HEK293 (cell line): ENCODE data around the gene SLC6A3.

ENCODE experiments used
- CTCF ChIP-seq: fragments of 450-650 bp; formaldehyde crosslinking; IDR thresholded peaks from 2 replicates; pipeline ENCODE4 v1.5.1; 2016; ENCODE audit warnings: missing biosample characterization, missing genetic modification characterization
- HOXA7 ChIP-seq: sonication (generic); formaldehyde crosslinking; IDR thresholded peaks from 2 replicates; pipeline ENCODE4 v1.8.1; 2022; ENCODE audit warnings: missing genetic modification reagents, borderline replicate concordance
- SP2 ChIP-seq: fragments of 450-650 bp; formaldehyde crosslinking; IDR thresholded peaks from 2 replicates; pipeline ENCODE4 v1.5.1; 2016; ENCODE audit warnings: missing biosample characterization, missing genetic modification characterization
- TCF7L2 ChIP-seq: IDR thresholded peaks from 2 replicates; pipeline ENCODE4 v1.6.1; 2011; ENCODE audit warnings: low read depth, mild to moderate bottlenecking, inconsistent platforms, low read length, moderate library complexity, borderline replicate concordance
- ZBTB7A ChIP-seq: fragments of 450-650 bp; formaldehyde crosslinking; IDR thresholded peaks from 2 replicates; pipeline ENCODE4 v1.5.1; 2016; ENCODE audit warnings: low read depth, missing biosample characterization, missing genetic modification characterization
- ZNF140 ChIP-seq: fragments of 450-650 bp; formaldehyde crosslinking; IDR thresholded peaks from 2 replicates; pipeline ENCODE4 v1.5.1; 2016; ENCODE audit warnings: missing biosample characterization, missing genetic modification characterization
- ZNF449 ChIP-seq: fragments of 450-650 bp; formaldehyde crosslinking; IDR thresholded peaks from 2 replicates; pipeline ENCODE4 v1.5.1; 2017; ENCODE audit warnings: missing biosample characterization, mild to moderate bottlenecking, missing genetic modification characterization, moderate library complexity
- ZNF558 ChIP-seq: fragments of 450-650 bp; formaldehyde crosslinking; IDR thresholded peaks from 2 replicates; pipeline ENCODE4 v1.5.1; 2016; ENCODE audit warnings: missing biosample characterization, missing genetic modification characterization
- ZNF621 ChIP-seq: fragments of 450-650 bp; formaldehyde crosslinking; IDR thresholded peaks from 2 replicates; pipeline ENCODE4 v1.5.1; 2017; ENCODE audit warnings: missing biosample characterization, missing genetic modification characterization
- ZSCAN16 ChIP-seq: fragments of 450-650 bp; formaldehyde crosslinking; IDR thresholded peaks from 2 replicates; pipeline ENCODE4 v1.5.1; 2016; ENCODE audit warnings: missing biosample characterization, missing genetic modification characterization
- ZXDB ChIP-seq: fragments of 450-650 bp; formaldehyde crosslinking; IDR thresholded peaks from 2 replicates; pipeline ENCODE4 v1.5.1; 2016; ENCODE audit warnings: missing biosample characterization, missing genetic modification characterization
- TF ChIP-seq, protein P1 (sequence below): fragments of 450-650 bp; formaldehyde crosslinking; IDR thresholded peaks from 2 replicates; pipeline ENCODE4 v1.5.1; 2016; ENCODE audit warnings: missing biosample characterization, missing genetic modification characterization, low read depth

DNA sequence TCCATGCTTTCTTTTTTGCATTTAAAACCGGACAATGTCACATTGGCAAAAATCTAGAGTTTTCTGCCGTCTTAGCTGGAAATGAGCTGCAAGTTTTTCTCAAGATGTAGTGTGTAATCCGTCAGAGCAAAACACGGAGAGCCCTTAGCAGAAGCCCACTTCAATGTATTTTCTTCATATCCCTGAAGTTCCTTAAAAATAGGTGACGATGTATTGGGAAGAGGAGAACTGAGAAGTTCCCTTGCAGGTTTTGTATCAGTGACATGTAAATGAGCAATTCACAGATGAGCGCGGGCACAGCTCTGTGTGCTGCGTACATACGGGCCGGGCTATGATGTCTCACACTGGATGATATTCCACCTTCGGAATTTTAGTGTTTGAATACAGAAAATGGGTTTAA is 85.5 kb downstream of the SLC6A3 start:
- TF ChIP-seq ZNF558 (no peak), SP2 (no peak), ZNF449 (tag by site-specific recombination) (no peak), CTCF (tag by site-specific recombination) (no peak), ZNF621 (tag by site-specific recombination) (no peak), ZNF140 (no peak), HOXA7 (CRISPR knock-in tag) (no peak), ZBTB7A (tag by site-specific recombination) (no peak), ZSCAN16 (tag by site-specific recombination) (no peak), ZXDB (tag by site-specific recombination) (no peak), TCF7L2 (no peak)
- TF ChIP-seq, protein P1, sequence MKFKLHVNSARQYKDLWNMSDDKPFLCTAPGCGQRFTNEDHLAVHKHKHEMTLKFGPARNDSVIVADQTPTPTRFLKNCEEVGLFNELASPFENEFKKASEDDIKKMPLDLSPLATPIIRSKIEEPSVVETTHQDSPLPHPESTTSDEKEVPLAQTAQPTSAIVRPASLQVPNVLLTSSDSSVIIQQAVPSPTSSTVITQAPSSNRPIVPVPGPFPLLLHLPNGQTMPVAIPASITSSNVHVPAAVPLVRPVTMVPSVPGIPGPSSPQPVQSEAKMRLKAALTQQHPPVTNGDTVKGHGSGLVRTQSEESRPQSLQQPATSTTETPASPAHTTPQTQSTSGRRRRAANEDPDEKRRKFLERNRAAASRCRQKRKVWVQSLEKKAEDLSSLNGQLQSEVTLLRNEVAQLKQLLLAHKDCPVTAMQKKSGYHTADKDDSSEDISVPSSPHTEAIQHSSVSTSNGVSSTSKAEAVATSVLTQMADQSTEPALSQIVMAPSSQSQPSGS (tag by site-specific recombination), result no peak
